NCI-H2171 treated with DMSO at 0.1 percent for 48 hours (cell line): Measurements from ENCODE around the gene CACNA2D2.
A peak's percentile ranks its signal among the peaks of the same experiment; 100 is the strongest.

ENCODE experiments used
- DNase-seq: peaks from one replicate; lab custom pipeline; 2025; lab: John Stamatoyannopoulos, UW

The CACNA2D2 gene

DNA sequence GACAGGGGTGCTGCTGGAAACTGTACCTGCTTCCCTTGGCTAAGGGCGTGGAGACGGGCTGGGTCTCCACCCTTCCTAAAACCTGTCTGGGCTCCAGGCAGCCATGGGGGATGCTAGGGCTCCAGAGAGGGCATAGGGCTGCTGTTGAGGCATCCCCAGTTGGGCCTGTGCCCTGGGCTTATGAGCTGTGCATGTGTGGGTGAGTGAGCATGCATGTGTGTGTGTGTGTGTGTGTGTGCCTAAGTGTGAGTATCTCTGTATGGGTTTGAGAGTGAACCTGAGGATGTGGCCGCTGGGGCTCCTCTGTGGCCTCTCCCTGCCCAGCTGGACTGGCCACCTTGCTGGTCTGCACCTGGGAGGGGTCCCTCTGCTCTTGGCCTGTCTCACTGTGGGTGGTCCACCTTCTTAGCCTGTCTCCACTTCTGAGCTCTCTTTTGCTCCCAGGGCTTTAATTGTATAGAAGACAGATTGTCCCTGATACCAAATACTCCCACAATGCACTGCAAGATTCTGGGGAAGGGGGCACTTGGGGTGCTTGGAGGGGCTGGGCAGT is 132.2 kb downstream of the CACNA2D2 start:
- no peak for DNase-seq

DNA sequence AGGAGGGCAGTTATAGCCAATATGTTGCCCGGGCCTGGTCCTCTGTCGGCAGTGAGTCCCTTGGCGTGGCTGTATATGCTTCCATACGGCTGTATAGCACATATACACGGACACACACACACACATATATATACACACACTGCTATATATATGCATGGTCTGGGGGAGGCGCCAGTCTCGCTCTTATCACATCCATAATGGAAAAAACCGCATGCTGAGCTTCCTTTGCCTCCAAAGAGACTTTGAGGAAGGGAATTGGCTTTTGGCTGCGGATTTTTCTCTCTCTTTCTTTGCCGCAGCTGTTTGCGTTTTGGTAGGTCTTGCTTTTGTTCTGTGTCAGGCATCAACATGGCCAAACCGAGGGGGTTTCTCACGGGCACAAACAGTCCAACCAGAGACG is 132.8 kb downstream of the CACNA2D2 start:
- DNase-seq, result peak; percentile 9

DNA sequence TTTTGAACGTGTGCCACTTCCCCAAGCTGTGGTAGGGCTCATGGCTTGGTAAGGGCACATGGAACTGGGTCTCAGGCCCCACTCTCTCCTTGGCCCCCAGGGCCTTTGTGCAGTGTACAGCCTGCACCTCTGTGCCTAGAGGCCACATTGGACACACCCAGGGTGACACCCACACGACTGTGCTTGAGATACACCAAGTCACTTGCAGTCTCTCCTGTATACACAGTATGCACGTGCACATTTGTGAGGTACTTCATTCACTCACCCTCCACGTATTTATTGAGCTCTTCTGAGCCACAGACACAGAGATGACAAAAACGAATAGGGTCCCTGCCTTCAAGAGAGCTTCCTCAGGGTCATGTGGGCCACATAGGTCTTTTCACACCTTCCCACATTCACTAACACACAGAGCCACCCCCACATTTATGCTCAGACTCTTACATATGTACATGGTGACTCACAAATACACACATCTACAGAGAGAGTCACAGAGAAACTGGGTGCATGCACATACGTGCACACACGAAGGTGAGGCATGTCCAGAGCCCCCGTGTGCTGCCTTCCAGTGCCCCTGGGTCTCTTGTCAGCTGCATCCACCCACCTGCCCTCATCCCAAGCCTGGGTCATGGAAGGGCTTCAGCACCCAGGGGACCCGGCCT is 134.3 kb downstream of the CACNA2D2 start:
- no peak for DNase-seq

DNA sequence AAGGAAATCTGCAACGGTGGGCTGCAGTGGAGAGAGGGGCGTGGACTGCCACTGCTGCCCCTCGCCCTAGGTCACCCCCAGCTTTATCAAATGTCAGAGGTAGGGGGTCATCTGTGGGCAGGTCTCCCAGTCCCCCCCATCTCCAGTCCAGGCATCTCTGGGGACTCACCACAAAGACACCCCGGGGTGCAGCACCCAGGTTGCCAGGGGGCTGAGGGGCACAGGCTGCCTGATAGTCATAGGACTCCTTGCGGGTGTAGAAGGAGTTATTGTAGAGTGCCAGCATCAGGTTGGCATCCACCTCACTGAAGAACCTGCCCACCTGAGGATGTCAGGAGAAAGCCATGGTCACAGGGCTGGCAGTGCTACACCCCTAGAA is 137.6 kb downstream of the CACNA2D2 start:
- DNase-seq, result no peak

DNA sequence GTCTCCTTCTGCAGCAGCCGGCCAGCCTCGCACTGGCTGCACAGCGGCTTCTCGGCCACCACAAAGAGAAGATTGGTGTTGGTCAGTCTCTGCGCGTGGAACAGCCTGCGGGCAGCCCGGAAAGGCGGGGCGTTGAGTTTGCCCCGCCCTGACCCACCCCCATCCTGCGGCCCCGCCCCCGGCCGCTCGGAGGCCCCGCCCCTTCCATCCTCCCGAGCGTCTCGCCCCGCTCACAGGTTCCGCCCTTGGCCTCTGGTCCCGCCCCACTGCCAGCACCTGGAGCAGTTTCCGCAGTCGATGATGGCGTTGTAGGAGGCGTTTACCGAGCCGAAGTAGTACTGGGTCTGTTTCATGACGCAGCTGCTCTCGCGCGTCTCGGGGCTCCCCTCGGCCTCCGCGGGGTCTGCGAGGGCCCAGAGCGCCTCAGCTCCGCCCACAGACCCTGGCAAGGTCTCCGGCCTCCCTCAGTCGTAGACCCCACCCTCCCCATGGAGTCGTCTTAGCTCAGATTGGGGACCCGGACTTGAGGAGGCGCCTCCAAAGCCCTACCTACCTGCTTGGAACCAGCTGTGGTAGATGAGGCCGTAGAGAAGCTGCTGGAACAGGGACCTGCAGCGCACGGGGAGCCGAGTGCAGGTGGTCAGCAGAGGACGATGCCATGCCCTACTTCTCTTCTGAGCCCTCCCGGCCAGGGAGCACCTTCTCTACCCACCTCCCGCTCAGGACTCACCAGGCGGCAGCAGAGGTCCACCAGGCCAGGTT is 138.2 kb downstream of the CACNA2D2 start:
- DNase-seq, result no peak

DNA sequence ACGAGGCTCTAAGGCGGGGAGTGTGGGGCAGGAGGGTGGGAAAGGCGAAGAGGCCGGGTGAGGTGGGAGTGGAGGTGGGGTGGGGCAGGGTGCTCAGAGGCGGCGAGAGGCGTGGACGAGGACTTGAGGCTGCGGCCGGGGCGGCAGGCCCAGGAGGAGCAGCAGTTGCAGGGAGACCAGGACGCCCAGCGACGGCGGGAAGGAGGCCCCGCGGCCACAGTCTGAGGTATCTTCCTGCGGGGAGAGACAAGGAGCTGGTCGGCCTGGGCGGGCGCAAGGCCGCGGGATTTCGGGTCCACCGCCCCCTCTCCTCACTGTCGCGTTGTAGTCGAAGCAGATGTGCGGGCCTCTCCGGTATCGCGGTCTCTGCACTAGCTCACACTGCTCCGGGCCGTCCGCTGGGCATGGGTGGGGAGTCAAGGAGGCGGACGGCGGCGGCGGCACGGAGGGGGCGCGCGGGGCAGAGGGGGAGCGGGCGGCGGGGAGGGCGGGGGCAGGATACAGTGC is 138.8 kb downstream of the CACNA2D2 start:
- no peak for DNase-seq

DNA sequence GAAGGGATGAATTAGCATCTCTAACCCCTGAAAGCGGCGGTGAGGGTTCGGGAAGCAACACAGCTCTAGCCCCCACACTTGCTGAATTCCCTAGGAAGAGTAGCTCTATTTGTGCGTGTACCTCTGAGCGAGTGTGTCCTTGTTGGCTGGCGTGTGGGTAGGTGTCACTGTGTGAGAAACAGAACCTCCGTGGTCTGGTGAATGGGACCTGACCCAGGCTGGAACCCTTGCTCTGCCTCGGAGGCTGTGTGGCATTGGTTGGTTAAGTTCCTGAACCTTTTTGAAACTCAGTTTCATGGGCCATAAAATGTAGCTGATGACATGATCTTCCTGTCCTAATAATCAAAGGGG is 143.7 kb downstream of the CACNA2D2 start:
- no peak for DNase-seq

DNA sequence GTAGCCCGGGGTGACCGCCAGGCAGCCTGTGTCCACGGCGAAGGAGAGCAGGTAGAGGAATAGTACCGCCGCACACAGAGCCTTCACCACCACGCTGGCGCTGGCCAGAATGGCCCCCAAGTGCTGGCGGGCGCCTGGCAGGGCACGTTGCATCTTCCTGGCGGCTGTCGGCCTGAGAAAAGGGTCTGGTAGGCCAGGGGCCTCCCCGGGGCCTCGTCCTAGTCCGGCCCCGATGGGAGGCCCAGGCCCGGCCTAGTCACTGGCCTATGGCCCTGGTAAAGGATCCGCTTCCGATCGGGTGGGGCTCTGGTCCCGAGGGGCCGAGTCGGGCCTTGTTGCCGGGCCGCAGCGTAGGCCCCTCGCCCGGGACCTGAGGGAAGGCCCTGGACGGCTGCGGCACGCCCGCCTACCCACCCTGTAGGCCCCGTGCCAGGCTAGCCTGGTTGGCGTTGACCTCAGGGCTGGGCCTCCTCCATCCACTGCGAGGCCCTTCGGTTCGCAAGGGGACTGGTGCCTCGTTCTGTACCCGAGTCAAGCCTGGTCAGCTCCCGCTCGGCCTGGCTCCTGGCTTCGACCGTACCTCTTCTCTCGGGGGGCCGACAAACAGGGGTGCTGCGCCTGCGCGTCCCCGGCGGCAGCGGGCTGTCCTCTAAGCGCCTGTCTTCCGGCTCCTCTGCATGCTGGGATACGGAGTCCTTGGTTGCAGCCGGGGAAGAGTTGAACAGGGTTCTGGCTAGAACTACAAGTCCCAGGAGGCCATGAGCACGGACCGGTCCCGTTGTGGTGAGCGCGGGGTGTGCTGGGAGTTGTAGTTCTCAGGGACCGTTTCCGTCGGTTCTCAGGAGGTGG is 144.3 kb downstream of the CACNA2D2 start, which contains the start of gene TMEM115:
Gene TMEM115 (minus strand): TSS at position 611 of the 849 bp plus-strand sequence. CDS start 458 bp downstream, at position 153.
- DNase-seq, result peak; percentile 96

DNA sequence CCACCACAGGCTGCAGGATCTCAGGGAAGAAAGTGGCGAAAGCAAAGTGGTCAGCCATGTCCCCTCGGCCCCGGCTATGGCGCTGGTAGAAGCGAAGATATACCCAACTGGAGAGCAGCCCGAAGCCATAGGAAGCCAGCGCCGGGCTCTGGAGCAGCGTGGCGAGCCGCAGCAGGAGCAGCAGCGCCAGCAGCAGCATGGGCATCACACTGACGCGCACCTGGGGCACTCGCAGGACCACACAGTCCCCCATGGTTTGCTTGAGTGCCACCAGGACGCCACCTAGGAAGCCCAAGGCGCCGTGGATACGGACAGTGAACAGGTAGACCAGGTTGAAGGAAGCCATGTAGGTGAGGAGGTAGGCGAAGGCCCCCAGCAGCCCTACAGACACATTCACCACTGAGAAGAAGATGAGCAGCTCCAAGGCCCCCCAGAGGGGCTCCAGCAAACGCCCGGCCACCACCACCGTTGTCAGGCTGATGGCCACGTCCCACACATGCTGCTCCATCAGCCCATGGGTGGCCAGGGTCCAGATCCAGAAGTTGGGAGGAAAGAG is 145.0 kb downstream of the CACNA2D2 start:
- DNase-seq, result no peak

DNA sequence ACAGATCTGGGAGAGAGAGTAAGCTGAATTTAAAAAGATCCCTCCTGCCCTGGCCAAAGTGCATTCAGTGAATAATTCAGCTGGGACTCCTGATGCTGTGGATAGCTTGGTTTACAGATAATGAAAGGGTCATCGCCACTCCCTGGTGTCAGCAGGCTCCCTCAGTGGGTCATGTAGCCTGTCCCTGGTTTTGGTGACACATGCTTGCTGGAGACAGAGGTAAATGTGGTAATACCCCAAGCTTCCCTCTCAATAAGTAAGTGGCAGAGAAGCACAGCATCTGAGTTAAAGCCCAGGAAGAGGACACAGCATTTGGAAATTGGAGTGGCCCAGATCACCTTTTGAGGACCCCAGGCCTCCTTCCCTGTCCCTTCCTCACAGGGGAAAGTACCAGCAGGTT is 146.0 kb downstream of the CACNA2D2 start:
- no peak for DNase-seq

DNA sequence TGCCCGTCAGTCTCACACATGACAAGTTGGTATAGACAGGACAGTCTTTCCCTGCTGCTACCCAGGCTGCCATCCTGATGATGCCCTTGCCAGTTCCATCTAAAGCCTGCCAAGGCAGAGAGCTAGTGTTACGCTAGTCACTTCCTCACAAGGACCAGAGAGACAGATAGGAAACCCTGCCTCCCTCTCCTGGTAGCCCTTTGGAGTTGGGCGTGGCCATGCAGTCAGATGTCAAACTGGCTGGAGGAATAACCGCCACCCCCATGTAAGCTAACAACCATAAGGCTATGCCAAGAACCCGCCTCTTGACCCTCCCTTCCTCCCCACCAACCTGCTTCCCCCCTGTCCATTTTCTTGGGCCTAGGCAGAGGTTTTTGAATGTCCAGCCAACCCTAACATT is 146.9 kb downstream of the CACNA2D2 start:
- no peak for DNase-seq

DNA sequence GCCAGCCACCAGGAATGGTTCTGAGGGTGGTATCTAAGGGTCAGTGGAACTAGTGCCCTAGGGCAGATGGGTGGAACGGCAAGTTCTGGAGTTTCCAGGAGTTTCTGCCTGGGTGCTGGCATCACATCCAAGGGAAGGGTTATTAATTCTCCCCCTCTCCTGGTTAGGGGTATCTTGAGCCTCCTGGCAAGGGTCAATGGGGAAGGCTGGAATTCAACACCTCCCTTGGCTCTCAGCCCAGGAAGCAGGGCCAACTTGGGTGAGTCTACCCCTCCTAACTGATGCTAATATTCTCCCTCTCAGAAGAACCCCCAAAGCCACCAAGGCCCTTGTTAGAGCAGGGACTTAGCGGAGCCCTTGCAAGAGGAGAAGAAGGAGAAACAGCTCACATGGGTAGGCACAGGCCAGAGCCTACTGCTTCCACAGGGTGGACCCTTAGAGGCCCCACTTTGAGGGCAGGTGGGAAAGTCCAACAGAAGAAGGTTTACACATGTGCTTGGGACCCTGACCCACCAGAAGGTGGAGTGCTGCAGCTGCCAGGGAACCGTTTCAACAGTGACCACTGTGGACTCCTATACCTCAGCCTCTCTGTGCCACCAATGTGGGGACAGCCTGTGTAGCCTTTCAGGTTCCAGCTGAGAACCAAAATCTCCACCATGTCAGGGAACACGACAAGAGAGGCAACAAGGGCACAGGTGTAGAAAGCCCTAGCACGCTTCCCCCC is 147.4 kb downstream of the CACNA2D2 start:
- no peak for DNase-seq

DNA sequence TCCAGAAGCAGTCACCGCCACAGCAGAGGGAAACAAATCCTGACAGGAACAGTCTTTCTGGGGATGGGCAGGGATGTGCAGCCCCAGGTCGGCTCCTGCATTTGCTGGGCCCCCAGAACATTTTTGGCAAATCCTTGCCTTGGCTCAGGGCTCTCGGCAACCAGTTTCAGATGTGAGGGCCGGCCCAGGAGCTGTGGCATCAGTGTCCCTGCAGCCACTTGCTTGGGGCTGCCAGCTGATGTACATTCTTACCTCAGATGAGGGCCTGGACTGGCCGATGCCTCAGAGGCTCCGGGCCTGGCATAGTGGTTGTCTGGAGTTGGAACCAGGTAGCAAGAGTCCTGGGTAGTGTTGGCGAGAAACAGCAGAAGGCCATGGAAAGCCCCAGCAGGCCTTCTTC is 148.6 kb downstream of the CACNA2D2 start:
- no peak for DNase-seq

DNA sequence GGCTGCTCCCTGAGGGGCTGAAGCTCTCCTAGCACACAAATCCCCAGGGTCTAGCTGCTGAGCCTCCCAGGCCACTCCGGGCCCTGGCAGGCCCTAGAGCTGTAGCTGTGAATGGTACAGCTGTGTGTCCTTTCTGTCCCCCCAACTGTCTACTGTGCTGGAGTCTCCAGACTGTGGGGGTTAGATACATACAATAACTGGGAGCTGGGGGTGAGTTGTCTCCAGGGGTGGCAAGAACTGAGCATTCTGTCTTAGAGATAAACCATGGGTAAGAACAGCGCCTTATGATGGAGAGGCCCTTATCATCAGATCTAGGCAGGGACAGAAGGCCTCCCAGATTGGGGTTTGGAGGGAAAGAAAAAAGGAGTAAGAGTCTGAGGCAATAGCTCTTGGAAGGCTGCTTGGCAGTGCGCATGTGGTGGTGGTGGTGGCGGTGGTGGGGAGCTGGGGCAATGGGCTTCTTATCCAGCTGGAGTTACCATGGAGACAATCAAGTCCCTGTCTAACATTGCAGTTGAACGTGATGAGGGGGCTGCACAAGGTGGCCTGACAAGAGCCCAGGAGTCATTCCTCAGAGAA is 149.2 kb downstream of the CACNA2D2 start:
- no peak for DNase-seq

DNA sequence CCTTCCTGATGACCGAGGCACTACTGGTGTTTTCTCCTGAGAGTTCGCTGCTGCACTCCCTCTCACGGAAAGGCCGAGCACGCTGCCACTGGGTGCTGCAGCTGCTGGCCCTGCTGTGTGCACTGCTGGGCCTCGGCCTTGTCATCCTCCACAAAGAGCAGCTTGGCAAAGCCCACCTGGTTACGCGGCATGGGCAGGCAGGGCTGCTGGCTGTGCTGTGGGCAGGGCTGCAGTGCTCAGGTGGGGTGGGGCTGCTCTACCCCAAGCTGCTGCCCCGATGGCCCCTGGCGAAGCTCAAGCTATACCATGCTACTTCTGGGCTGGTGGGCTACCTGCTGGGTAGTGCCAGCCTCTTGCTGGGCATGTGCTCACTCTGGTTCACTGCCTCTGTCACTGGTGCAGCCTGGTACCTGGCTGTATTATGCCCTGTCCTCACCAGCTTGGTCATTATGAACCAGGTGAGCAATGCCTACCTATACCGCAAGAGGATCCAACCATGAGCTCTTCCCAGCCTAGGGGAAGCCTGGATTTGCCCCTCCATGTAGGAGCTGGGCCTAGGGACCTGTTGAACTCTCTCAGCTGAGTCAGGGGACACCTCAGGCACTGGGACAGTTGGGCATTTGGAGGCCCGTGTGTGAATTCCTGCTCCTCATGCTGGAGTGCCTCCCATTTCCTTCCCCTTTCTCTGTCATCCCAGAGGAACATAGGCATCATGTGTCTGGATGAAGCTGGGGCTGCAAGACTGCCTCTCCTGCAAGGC is 150.0 kb downstream of the CACNA2D2 start:
- DNase-seq, result no peak

DNA sequence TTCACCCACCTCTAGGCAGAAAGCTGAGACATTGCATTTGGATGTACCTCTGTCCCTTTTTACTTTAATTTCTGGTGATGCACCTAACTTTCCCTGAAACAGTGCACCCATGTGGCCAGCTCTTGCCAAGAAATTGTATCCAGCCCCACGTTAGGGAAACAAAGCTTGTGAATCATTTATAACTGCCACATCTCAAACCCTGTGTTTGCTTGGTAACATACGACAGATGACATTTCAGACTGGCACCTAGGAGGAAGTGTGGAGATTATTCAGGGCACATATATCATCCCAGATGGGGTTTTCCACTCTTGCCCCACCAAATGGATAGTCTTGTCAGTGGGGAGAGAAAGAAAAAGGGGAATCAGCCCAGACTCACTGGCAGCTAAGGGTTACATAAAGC is 150.7 kb downstream of the CACNA2D2 start:
- peak; percentile 6 for DNase-seq

DNA sequence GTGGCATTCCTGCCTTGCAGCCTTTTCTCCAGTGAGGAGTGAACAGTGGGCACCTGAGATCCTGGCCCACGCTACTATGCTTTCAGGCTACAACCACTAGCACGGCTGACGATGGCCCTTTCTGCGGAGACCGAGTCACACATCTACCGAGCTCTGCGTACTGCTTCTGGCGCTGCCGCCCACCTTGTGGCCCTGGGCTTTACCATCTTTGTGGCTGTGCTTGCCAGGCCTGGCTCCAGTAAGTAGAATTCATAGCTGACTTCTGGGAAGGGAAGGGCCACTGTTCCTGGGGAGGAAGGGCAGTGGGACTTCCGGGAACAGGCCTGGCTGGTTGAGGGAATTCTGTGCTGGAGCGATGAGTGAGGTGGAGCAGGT is 152.1 kb downstream of the CACNA2D2 start:
- no peak for DNase-seq

DNA sequence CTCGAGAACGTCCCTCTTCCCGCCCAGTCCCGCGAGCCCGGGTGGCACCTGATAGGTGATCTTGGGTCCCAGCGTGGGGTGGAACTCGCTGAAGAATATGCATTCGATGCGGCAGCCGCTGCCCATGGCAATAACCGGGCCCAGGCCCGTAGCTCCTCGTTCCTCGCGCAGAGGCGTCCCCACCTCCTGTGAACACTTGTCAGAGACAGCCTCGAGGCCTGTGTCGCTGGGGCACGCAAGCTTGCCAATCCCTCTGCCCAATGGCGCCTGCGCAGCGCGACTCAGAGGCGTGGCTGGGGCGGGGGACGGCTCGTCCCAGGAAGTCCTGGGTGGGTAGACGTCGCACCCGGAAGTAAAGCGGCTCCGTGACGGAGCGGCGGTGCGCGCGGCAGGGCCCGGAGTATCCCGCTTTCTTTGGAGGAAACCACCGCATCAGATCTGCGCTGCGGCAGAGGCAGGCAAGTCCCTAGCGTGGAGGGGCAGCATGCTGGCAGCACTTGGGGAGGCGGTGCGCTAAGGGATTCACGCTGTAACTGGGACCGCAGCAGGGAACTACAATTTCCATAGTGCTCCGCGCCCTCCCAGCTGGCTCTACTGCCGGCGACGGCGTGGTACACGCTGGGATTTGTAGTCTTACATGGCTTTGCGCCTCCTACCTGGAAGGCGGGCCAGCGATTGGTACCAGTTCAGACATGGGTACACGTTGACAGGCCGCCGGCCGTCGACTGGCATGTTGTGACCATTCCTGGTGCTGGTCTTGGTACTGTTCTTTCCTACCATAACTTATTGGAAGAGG is 152.7 kb downstream of the CACNA2D2 start, which contains the start of the genes CYB561D2 and NPRL2:
Gene CYB561D2 (plus strand): TSS at position 336 of the 796 bp plus-strand sequence. CDS start 572 bp downstream, outside the sequence.
Gene NPRL2 (minus strand): TSS at position 249 of the 796 bp plus-strand sequence. CDS start 123 bp downstream, at position 126.
- peak; percentile 84 for DNase-seq

DNA sequence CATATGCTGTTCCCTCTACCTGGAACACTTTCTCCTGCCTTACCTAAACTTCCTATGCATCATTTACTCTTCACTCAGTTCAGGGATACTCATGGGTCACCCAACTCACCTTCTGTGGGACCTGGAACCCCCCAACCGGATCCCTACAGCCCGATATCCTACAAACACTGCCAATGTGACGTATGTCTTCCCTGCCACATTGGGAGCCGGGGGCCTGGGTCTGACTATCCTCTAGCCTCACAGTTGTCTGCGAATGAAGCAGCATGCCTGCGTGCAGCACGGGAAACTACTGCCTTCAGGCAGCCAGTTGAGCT is 153.3 kb downstream of the CACNA2D2 start:
- DNase-seq, result no peak
